ENCODE measurements around the gene GNAQ. TPM values are rescaled to one million over a fixed set of nuclear protein-coding genes. Genes with fewer than 3 reads are reported as not detected.

The GNAQ gene
- total and polyA plus RNA-seq, 4 donors: 6.8 to 19.6 (median 12.6) TPM

GRCh38 chr9:77987880-77988525 lies 43.6 kb downstream of the GNAQ start:
- Histone ChIP-seq H3K4me3 (ENCODE audit: low read depth in 1 of 3, low read length in 3 of 3) (no peak overlapping the region), H3K4me1 (ENCODE audit: control insufficient read depth in 4 of 4, insufficient read depth in 4 of 4, low read length in 3 of 4) (peaks cover 5 to 36% (median 18%) of the 10 kb centered on the region in 4 donors), H3K27ac (ENCODE audit: low read depth in 1 of 2, low read length in 2 of 2) (no peak overlapping the region), H3K9ac (ENCODE audit: low read depth in 1 of 2, low read length in 2 of 2) (no peak overlapping the region), H3K36me3 (ENCODE audit: control insufficient read depth in 4 of 4, insufficient read depth in 3 of 4, low read depth in 1 of 4, low read length in 3 of 4) (no peaks in the 10 kb centered on the region), H3K9me3 (ENCODE audit: control insufficient read depth in 4 of 4, low read length in 3 of 4) (no peaks in the 10 kb centered on the region), H3K27me3 (ENCODE audit: control insufficient read depth in 4 of 4, insufficient read depth in 4 of 4, low read length in 3 of 4) (no peaks in the 10 kb centered on the region)
- 75% methylated on average over 5 of the region's 5 CpGs for WGBS
- TF ChIP-seq HNF4A (conservative IDR thresholded peaks at IDR 0.05) (peak; percentile 16 to 52), RXRA (IDR thresholded peaks at IDR 0.05) (peak in 1 of 2 donors; percentile 5), YY1 (IDR thresholded peaks at IDR 0.05) (no peak)
- DNase-seq (ENCODE audit: low spot score): no peak

GRCh38 chr9:77987081-77987656 lies 44.4 kb downstream of the GNAQ start:
- Histone ChIP-seq H3K9me3 (ENCODE audit: control insufficient read depth in 4 of 4, low read length in 3 of 4) (no peaks in the 10 kb centered on the region), H3K9ac (ENCODE audit: low read depth in 1 of 2, low read length in 2 of 2) (no peak overlapping the region), H3K4me3 (ENCODE audit: low read depth in 1 of 3, low read length in 3 of 3) (no peak overlapping the region), H3K27me3 (ENCODE audit: control insufficient read depth in 4 of 4, insufficient read depth in 4 of 4, low read length in 3 of 4) (no peaks in the 10 kb centered on the region), H3K4me1 (ENCODE audit: control insufficient read depth in 4 of 4, insufficient read depth in 4 of 4, low read length in 3 of 4) (peaks cover 5 to 36% (median 18%) of the 10 kb centered on the region in 4 donors), H3K36me3 (ENCODE audit: control insufficient read depth in 4 of 4, insufficient read depth in 3 of 4, low read depth in 1 of 4, low read length in 3 of 4) (no peaks in the 10 kb centered on the region), H3K27ac (ENCODE audit: low read depth in 1 of 2, low read length in 2 of 2) (no peak overlapping the region)
- TF ChIP-seq YY1 (IDR thresholded peaks at IDR 0.05): no peak
- no peak for TF ChIP-seq NR2F2 (IDR thresholded peaks at IDR 0.05)
- TF ChIP-seq, protein P1, sequence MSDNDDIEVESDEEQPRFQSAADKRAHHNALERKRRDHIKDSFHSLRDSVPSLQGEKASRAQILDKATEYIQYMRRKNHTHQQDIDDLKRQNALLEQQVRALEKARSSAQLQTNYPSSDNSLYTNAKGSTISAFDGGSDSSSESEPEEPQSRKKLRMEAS (IDR thresholded peaks at IDR 0.05): no peak
- no peak for TF ChIP-seq HNF4G (IDR thresholded peaks at IDR 0.05)
- TF ChIP-seq CTCF (IDR thresholded peaks at IDR 0.05; ENCODE audit: low read depth, low read length, missing input control): no peak
- no peak for TF ChIP-seq EGR1 (IDR thresholded peaks at IDR 0.05; ENCODE audit: low read depth in 2 of 2)
- no peak for TF ChIP-seq RAD21 (IDR thresholded peaks at IDR 0.05)
- no peak for TF ChIP-seq GABPA (IDR thresholded peaks at IDR 0.05 in 1 of 2, conservative IDR thresholded peaks at IDR 0.05 in 1 of 2)
- TF ChIP-seq SP1 (IDR thresholded peaks at IDR 0.05): no peak
- no peak for TF ChIP-seq JUND (IDR thresholded peaks at IDR 0.05)
- TF ChIP-seq RXRA (IDR thresholded peaks at IDR 0.05): no peak
- no peak for TF ChIP-seq FOXA1 (IDR thresholded peaks at IDR 0.05)
- no peak for TF ChIP-seq REST (IDR thresholded peaks at IDR 0.05)
- TF ChIP-seq FOXA2 (IDR thresholded peaks at IDR 0.05): no peak
- no peak for TF ChIP-seq TAF1 (conservative IDR thresholded peaks at IDR 0.05)
- TF ChIP-seq, protein P2, sequence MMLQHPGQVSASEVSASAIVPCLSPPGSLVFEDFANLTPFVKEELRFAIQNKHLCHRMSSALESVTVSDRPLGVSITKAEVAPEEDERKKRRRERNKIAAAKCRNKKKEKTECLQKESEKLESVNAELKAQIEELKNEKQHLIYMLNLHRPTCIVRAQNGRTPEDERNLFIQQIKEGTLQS (IDR thresholded peaks at IDR 0.05): no peak
- TF ChIP-seq HNF4A (conservative IDR thresholded peaks at IDR 0.05): no peak
- TF ChIP-seq, protein P3, sequence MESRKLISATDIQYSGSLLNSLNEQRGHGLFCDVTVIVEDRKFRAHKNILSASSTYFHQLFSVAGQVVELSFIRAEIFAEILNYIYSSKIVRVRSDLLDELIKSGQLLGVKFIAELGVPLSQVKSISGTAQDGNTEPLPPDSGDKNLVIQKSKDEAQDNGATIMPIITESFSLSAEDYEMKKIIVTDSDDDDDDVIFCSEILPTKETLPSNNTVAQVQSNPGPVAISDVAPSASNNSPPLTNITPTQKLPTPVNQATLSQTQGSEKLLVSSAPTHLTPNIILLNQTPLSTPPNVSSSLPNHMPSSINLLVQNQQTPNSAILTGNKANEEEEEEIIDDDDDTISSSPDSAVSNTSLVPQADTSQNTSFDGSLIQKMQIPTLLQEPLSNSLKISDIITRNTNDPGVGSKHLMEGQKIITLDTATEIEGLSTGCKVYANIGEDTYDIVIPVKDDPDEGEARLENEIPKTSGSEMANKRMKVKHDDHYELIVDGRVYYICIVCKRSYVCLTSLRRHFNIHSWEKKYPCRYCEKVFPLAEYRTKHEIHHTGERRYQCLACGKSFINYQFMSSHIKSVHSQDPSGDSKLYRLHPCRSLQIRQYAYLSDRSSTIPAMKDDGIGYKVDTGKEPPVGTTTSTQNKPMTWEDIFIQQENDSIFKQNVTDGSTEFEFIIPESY (IDR thresholded peaks at IDR 0.05): no peak
- WGBS: 87% methylated on average over 7 of the region's 7 CpGs
- DNase-seq (ENCODE audit: low spot score): no peak
